Activated T-helper 1 cell treated with Interleukin-2 at 50 U/mL for 16 hours (primary cell): ENCODE measurements around the gene OR51T1.
"Not testable (repeated sequence)": the region's sequence is repeated elsewhere in the genome, so short reads cannot be mapped to it uniquely, and the experiment has no call there.

Experiments used
- DNase-seq: peaks from one replicate; pipeline ENCODE4 v3.0.0-alpha.2; 2020; ENCODE audit warnings: low read depth

Gene OR51T1

DNA sequence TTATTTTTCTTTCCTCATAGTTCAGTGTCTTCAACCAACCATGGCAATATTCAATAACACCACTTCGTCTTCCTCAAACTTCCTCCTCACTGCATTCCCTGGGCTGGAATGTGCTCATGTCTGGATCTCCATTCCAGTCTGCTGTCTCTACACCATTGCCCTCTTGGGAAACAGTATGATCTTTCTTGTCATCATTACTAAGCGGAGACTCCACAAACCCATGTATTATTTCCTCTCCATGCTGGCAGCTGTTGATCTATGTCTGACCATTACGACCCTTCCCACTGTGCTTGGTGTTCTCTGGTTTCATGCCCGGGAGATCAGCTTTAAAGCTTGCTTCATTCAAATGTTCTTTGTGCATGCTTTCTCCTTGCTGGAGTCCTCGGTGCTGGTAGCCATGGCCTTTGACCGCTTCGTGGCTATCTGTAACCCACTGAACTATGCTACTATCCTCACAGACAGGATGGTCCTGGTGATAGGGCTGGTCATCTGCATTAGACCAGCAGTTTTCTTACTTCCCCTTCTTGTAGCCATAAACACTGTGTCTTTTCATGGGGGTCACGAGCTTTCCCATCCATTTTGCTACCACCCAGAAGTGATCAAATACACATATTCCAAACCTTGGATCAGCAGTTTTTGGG is at the start of gene OR51T1:
TSS of gene OR51T1 (plus strand) at position 41 of the 641 bp plus-strand sequence. CDS start at position 41, 0 bp downstream.
- DNase-seq: no peak

GRCh38 chr11:4839851-4840549 is 41.7 kb upstream of the OR51T1 start:
- DNase-seq: no peak

GRCh38 chr11:4848908-4849532 is 32.7 kb upstream of the OR51T1 start, which contains the start of gene OR51S1:
OR51S1 (minus strand) TSS chr11:4849208; CDS start chr11:4849208, 0 bp downstream.
- no peak for DNase-seq

DNA sequence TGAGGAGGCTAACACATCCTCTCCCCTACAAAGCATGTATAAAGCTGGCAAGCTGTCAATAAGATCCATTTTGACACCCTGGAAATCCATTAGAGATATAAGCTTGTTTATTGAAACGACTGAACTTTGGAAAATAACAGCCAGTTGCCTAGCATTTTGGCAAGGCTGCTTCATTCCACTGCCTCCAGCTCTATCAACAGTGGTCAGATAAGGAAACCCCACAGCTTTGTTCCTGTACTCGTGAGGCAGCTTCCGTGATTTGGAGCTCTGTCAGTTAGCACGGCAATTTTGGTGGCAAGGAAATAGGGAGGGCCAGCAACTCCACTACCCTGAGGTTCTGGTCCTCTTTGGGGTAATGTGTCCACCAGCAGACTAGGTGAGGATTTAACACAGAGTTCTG is 30.7 kb upstream of the OR51T1 start:
- DNase-seq: no peak

- not testable (repeated sequence) for DNase-seq
These were observed 27.4 kb upstream of the OR51T1 start for GRCh38 chr11:4854286-4854685.

GRCh38 chr11:4862447-4863236 is 19.1 kb upstream of the OR51T1 start:
- DNase-seq: no peak

DNA sequence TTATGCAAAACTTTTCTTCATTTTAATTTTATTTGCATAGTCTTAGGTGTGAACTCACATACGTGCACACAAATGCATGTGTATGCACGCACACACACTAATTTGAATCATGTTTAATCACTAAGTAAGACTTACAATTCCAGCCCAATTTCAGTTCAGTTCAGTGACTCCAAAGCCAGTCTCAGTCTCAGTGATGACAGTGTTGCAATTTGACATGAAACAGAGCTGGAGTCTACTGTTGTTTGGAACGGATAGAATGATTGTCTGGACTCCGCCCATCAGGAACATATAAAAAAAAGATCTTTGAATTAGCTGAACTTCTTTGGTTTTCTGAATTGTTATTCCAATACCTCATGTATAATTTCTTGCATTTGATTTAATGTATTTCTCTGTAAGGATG is 17.8 kb upstream of the OR51T1 start:
- no peak for DNase-seq

DNA sequence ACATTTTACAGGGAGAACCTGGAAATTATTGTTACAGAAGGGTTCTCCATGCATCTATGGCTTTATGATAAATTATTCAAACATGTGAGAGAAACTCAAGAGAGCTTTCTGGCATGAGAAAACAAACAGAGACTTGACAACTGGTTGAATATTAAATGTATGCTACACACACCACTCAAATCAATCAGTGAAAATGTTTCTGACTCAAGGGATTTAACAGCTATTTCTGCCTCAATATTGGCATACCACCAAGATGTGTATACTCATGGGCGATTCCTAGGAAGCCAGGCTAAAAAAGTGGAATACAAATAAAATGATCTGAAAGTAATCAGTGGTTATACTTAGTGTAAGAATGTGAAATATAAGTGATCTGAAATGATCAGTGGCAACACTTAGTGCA is 15.8 kb upstream of the OR51T1 start:
- no peak for DNase-seq

- DNase-seq: no peak
These were observed 512 bp upstream of the OR51T1 start for GRCh38 chr11:4881188-4881587.

DNA sequence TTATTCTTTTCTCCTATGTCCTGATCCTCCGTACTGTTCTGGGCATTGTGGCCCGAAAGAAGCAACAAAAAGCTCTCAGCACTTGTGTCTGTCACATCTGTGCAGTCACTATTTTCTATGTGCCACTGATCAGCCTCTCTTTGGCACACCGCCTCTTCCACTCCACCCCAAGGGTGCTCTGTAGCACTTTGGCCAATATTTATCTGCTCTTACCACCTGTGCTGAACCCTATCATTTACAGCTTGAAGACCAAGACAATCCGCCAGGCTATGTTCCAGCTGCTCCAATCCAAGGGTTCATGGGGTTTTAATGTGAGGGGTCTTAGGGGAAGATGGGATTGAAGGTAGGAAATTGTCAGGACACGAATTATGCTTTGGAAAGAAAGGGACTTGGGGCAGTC is 843 bp downstream of the OR51T1 start:
- DNase-seq: no peak

DNA sequence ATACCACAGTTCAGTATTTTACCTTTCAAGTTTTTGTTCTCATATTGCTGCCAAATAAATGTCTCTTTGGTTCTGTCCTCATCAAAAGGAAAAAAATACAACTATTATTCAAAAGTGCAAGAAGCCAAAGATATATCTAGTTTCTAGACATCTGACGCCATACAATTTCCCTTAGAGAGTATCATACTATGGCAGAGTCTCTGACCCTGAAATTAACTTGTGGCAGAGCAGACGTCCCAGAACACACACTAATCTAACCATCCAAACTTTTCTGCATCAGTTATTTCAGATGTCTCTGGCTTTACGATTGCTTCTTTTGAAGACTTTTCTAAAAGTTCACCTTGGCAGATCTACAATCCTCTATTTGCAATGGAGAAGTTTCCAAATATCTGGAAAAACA is 2.7 kb downstream of the OR51T1 start:
- DNase-seq: no peak

GRCh38 chr11:4886186-4886585 is 4.5 kb downstream of the OR51T1 start:
- no peak for DNase-seq

DNA sequence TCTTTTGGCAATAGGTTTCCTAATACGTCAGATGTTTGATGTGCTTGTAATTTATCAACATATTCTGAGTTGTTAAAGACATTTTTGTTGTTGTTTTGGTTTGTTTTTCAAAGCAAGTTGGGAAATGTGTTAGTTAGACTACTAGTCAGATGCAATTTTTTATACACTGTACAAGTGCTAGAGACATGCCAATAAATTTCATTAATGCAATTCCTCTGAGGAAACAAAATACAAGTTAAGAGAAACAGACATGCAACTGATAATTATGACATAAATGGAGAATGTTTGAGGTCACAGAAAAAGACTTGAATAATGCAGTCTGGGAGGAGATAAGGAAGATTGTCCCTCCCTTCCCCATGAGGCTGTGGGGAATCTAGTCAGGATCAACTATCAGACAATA is 5.9 kb downstream of the OR51T1 start:
- DNase-seq: no peak

GRCh38 chr11:4890279-4890678 is 8.6 kb downstream of the OR51T1 start:
- DNase-seq: no peak

- DNase-seq: no peak
These were observed 10.4 kb downstream of the OR51T1 start for GRCh38 chr11:4891996-4892640.

GRCh38 chr11:4903484-4903883 is 21.8 kb downstream of the OR51T1 start, which contains the start of gene OR51A7:
OR51A7 (plus strand) TSS chr11:4903783; CDS start chr11:4907370, 3,587 bp downstream.
- no peak for DNase-seq

DNA sequence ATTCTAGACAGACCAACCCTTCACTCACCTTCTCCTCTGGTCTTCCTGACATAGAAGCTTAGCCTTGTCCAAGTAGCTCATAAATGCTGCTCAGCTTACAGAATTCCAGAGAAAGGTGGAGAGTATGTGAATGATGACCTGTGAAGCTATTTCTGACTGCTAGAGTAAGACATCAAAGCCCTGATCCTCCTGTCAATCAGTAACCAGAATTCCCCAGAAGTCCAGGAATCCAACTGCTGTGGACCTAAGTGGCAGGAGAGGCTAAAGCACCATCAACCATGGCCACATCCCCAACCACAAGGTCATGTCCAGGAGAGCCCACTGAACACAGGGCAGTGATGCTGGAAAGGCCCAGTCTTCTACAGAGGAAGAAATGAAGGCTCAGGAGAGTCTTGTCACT is 34.9 kb downstream of the OR51T1 start:
- DNase-seq: no peak

DNA sequence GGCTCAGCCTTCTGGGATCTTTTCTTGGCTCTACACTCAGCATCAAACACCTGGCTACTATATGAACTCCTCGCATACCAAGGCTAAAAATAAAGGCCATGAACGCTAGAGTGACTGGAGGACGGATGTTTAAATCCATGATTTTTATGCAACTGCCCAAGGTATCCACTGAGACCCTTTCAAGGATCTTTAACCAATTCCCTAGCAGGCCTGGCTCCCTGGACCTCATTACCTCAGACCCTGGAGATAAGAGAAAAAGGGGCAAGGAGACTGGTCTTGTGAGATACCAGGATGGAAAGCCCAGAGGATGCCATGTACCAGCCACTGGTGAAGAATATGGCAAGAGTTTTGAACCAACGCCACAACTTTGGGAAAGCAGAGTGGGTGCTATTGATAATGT is 37.5 kb downstream of the OR51T1 start, which contains the start of gene OR51G2:
TSS of gene OR51G2 (minus strand) at position 101 of the 400 bp plus-strand sequence. CDS start 3,687 bp downstream, outside the sequence.
- DNase-seq: no peak

- DNase-seq: no peak
These were observed 40.1 kb downstream of the OR51T1 start for GRCh38 chr11:4921796-4922195.

- DNase-seq: no peak
These were observed 40.6 kb downstream of the OR51T1 start for GRCh38 chr11:4922304-4922703.

- no peak for DNase-seq
These were observed 42.5 kb downstream of the OR51T1 start, which contains the start of gene OR51G1 for GRCh38 chr11:4924239-4924638. OR51G1 (minus strand) TSS chr11:4924339; CDS start chr11:4924339, 0 bp downstream.

DNA sequence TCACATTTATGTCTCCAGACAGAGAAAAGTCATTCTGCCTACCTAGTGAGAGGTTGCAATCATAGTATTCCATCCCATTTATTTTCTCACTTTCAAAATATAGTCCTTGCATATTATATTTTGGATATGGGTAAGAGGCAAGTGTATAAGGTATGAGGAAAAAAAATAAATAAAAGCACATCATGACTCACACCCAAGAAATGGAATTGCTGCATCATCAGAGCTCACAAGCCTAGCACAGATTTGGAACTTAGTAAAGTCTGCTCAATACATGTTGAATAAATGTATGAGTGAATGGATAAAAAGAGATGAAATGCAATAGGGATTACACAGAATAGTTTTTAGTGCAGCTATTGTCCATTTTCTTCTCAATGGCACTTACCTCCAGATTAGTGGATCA is 44.9 kb downstream of the OR51T1 start:
- no peak for DNase-seq
